ENCODE results near the gene UNC45A.

Gene UNC45A

GRCh38 chr15:90907051-90907660, 27.9 kb upstream of the UNC45A start:
- TF ChIP-seq, protein P1, sequence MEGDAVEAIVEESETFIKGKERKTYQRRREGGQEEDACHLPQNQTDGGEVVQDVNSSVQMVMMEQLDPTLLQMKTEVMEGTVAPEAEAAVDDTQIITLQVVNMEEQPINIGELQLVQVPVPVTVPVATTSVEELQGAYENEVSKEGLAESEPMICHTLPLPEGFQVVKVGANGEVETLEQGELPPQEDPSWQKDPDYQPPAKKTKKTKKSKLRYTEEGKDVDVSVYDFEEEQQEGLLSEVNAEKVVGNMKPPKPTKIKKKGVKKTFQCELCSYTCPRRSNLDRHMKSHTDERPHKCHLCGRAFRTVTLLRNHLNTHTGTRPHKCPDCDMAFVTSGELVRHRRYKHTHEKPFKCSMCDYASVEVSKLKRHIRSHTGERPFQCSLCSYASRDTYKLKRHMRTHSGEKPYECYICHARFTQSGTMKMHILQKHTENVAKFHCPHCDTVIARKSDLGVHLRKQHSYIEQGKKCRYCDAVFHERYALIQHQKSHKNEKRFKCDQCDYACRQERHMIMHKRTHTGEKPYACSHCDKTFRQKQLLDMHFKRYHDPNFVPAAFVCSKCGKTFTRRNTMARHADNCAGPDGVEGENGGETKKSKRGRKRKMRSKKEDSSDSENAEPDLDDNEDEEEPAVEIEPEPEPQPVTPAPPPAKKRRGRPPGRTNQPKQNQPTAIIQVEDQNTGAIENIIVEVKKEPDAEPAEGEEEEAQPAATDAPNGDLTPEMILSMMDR (IDR thresholded peaks at IDR 0.05), result no peak

GRCh38 chr15:90907838-90908507, 27.1 kb upstream of the UNC45A start:
- TF ChIP-seq, protein P1 (IDR thresholded peaks at IDR 0.05), result no peak

- TF ChIP-seq, protein P1 (IDR thresholded peaks at IDR 0.05), result no peak
These were observed 25.1 kb upstream of the UNC45A start for GRCh38 chr15:90909976-90910375.

DNA sequence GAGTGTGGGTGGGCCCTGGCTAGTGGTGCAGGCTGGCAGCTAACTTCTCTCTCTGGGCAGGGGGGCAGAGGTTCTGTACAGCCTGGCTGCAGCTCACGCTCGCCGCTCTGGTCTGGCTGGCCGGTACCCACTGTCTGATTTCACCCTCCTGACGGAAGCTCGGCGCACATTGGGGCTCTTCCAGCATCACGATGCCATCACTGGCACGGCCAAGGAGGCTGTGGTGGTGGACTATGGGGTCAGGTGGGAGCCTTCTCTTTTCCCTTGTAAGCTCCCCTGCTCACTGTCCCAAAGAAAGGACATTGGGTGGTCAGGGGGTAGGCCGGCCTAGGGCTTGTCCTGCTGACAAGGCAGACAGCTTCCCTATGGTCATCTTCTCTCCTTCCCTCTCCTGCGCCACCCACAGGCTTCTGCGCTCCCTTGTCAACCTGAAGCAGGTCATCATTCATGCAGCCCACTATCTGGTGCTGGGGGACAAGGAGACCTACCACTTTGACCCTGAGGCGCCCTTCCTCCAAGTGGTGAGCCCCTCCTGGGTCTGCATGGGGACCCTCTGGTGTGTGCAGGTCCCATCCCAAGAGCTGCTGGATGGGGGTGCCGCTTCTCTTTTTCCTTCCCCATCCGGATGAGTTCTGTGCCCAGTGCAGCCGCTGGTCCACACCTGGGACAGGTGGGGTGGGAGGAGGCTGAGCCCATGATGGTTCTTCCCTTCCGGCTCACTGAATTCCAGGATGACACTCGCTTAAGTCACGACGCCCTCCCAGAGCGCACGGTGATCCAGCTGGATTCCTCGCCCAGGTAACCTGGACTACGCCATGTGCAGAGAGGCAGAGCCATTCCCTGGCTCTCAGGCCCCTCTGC, 24.4 kb upstream of the UNC45A start:
- TF ChIP-seq, protein P1 (IDR thresholded peaks at IDR 0.05), result no peak

DNA sequence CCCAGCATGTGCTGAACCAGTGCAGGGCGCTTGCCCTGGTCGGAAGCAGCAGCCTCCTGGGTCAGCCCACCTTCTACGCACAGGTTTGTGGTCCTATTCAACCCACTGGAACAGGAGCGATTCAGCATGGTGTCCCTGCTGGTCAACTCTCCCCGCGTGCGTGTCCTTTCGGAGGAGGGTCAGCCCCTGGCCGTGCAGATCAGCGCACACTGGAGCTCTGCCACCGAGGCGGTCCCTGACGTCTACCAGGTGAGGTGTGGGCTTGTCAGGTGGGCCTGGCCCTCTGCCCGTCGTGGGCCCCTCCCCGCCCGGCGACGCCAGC, 23.8 kb upstream of the UNC45A start:
- TF ChIP-seq, protein P1 (IDR thresholded peaks at IDR 0.05), result no peak

GRCh38 chr15:90911906-90912769, 22.9 kb upstream of the UNC45A start:
- TF ChIP-seq, protein P1 (IDR thresholded peaks at IDR 0.05), result no peak

GRCh38 chr15:90912770-90913075, 22.4 kb upstream of the UNC45A start:
- TF ChIP-seq, protein P1 (IDR thresholded peaks at IDR 0.05), result no peak

All from LNCAP (cell line).